ENCODE measurements around the gene KIAA0408.

Gene KIAA0408

GRCh38 chr6:127464881-127465459 is 5.8 kb upstream of the KIAA0408 start:
- H2AFZ ChIP-seq (ENCODE audit: low read depth, low read length, severe bottlenecking) = no peak overlapping the region
- no peaks in the 10 kb centered on the region for H3K36me3 ChIP-seq (ENCODE audit: low read length)

GRCh38 chr6:127464161-127464880 is 5.1 kb upstream of the KIAA0408 start:
- no peak overlapping the region for H3K4me2 ChIP-seq (ENCODE audit: low read depth, low read length, poor library complexity, severe bottlenecking)
- no peaks in the 10 kb centered on the region for H3K27me3 ChIP-seq (ENCODE audit: low read length)
- H3K9me2 ChIP-seq (replicated peaks; ENCODE audit: insufficient read depth, low read length) = no peaks in the 10 kb centered on the region
- no peaks in the 10 kb centered on the region for H3K79me2 ChIP-seq (ENCODE audit: insufficient read depth, low read length)
- no peak overlapping the region for H3K9ac ChIP-seq (ENCODE audit: low read length)
- H3F3A ChIP-seq (ENCODE audit: insufficient read depth) = no peaks in the 10 kb centered on the region
- no peak overlapping the region for H3K27ac ChIP-seq (ENCODE audit: low read depth, low read length)
- no peaks in the 10 kb centered on the region for H4K20me1 ChIP-seq (ENCODE audit: low read depth, low read length)
- TF ChIP-seq EZH2phosphoT487 (conservative IDR thresholded peaks at IDR 0.05; ENCODE audit: low read length) = no peak
- TF ChIP-seq CTCF (IDR thresholded peaks at IDR 0.05; ENCODE audit: insufficient read depth, low read length, poor library complexity, severe bottlenecking) = no peak
- H3K36me3 ChIP-seq (ENCODE audit: low read length) = no peaks in the 10 kb centered on the region
- H3K4me3 ChIP-seq (ENCODE audit: insufficient read depth, low read length, poor library complexity, severe bottlenecking) = no peak overlapping the region
- no peak overlapping the region for H2AFZ ChIP-seq (ENCODE audit: low read depth, low read length, severe bottlenecking)
- H3K9me3 ChIP-seq (ENCODE audit: insufficient read depth, low read length) = no peaks in the 10 kb centered on the region

More at GRCh38 chr6:127464881-127465459, 5.8 kb upstream of the KIAA0408 start:
- Histone ChIP-seq H3K4me3 (ENCODE audit: insufficient read depth, low read length, poor library complexity, severe bottlenecking) (no peak overlapping the region), H4K20me1 (ENCODE audit: low read depth, low read length) (no peaks in the 10 kb centered on the region), H3K27ac (ENCODE audit: low read depth, low read length) (no peak overlapping the region), H3K27me3 (ENCODE audit: low read length) (no peaks in the 10 kb centered on the region), H3F3A (ENCODE audit: insufficient read depth) (no peaks in the 10 kb centered on the region), H3K9me3 (ENCODE audit: insufficient read depth, low read length) (no peaks in the 10 kb centered on the region), H3K9ac (ENCODE audit: low read length) (no peak overlapping the region), H3K79me2 (ENCODE audit: insufficient read depth, low read length) (no peaks in the 10 kb centered on the region), H3K4me2 (ENCODE audit: low read depth, low read length, poor library complexity, severe bottlenecking) (no peak overlapping the region), H3K9me2 (replicated peaks; ENCODE audit: insufficient read depth, low read length) (no peaks in the 10 kb centered on the region)
- TF ChIP-seq CTCF (IDR thresholded peaks at IDR 0.05; ENCODE audit: insufficient read depth, low read length, poor library complexity, severe bottlenecking) (peak; percentile 81), EZH2phosphoT487 (conservative IDR thresholded peaks at IDR 0.05; ENCODE audit: low read length) (no peak)

- H3K9ac ChIP-seq (ENCODE audit: low read length) = no peak overlapping the region
- no peaks in the 10 kb centered on the region for H3K36me3 ChIP-seq (ENCODE audit: low read length)
- H3K79me2 ChIP-seq (ENCODE audit: insufficient read depth, low read length) = no peaks in the 10 kb centered on the region
- no peaks in the 10 kb centered on the region for H3K9me2 ChIP-seq (replicated peaks; ENCODE audit: insufficient read depth, low read length)
- no peak overlapping the region for H3K4me2 ChIP-seq (ENCODE audit: low read depth, low read length, poor library complexity, severe bottlenecking)
- no peak overlapping the region for H3K4me3 ChIP-seq (ENCODE audit: insufficient read depth, low read length, poor library complexity, severe bottlenecking)
- no peaks in the 10 kb centered on the region for H3K27me3 ChIP-seq (ENCODE audit: low read length)
- H3K27ac ChIP-seq (ENCODE audit: low read depth, low read length) = no peak overlapping the region
- TF ChIP-seq CTCF (IDR thresholded peaks at IDR 0.05; ENCODE audit: insufficient read depth, low read length, poor library complexity, severe bottlenecking) = no peak
- H2AFZ ChIP-seq (ENCODE audit: low read depth, low read length, severe bottlenecking) = no peak overlapping the region
- H3F3A ChIP-seq (ENCODE audit: insufficient read depth) = no peaks in the 10 kb centered on the region
- no peaks in the 10 kb centered on the region for H4K20me1 ChIP-seq (ENCODE audit: low read depth, low read length)
- H3K9me3 ChIP-seq (ENCODE audit: insufficient read depth, low read length) = no peaks in the 10 kb centered on the region
These were observed 3.9 kb upstream of the KIAA0408 start for GRCh38 chr6:127463056-127463455.
